Liver (tissue), 9 donors: ENCODE data around the gene ADAMTS15. TPM values are rescaled to one million over a fixed set of nuclear protein-coding genes. Genes with fewer than 3 reads are reported as not detected.

Experiments
- DNase-seq: peaks from one replicate; pipeline ENCODE4 v3.0.0-alpha.2; 2017; ENCODE audit warnings: low spot score
- H3K27ac ChIP-seq, 2 donors: one replicate each; pipeline ENCODE4 v1.7.0; 2013; ENCODE audit warnings: inconsistent platforms in 2 of 2, low read length in 2 of 2, control low read depth in 1 of 2, low read depth in 1 of 2, mild to moderate bottlenecking in 1 of 2
- H3K27me3 ChIP-seq, 4 donors: one replicate each; pipeline versions ENCODE4 v1.6.1 to v1.7.0; 2013; ENCODE audit warnings: low read length in 3 of 4, inconsistent platforms in 1 of 4, mild to moderate bottlenecking in 1 of 4, moderate library complexity in 1 of 4; ENCODE audit not compliant: control insufficient read depth in 4 of 4, insufficient read depth in 4 of 4
- H3K36me3 ChIP-seq, 4 donors: one replicate each; pipeline versions ENCODE4 v1.6.1 to v1.7.0; 2013; ENCODE audit warnings: low read length in 3 of 4, mild to moderate bottlenecking in 3 of 4, low read depth in 1 of 4, moderate library complexity in 1 of 4; ENCODE audit not compliant: control insufficient read depth in 4 of 4, insufficient read depth in 3 of 4
- H3K4me1 ChIP-seq, 4 donors: one replicate each; pipeline versions ENCODE4 v1.6.1 to v1.7.0; 2013; ENCODE audit warnings: low read length in 3 of 4, mild to moderate bottlenecking in 3 of 4, moderate library complexity in 1 of 4; ENCODE audit not compliant: control insufficient read depth in 4 of 4, insufficient read depth in 4 of 4
- H3K4me3 ChIP-seq, 3 donors: one replicate each; pipeline versions ENCODE4 v1.6.1 to v1.7.0; 2013; ENCODE audit warnings: low read length in 3 of 3, control low read depth in 1 of 3, low read depth in 1 of 3, mild to moderate bottlenecking in 1 of 3
- H3K9ac ChIP-seq, 2 donors: one replicate each; pipeline ENCODE4 v1.7.0; 2013; ENCODE audit warnings: low read length in 2 of 2, mild to moderate bottlenecking in 2 of 2, moderate library complexity in 2 of 2, control low read depth in 1 of 2, low read depth in 1 of 2
- H3K9me3 ChIP-seq, 4 donors: one replicate each; pipeline versions ENCODE4 v1.6.1 to v1.7.0; 2013; ENCODE audit warnings: low read length in 3 of 4; ENCODE audit not compliant: control insufficient read depth in 4 of 4
- EGR1 ChIP-seq, 2 donors: IDR thresholded peaks; 2 replicates each; pipeline ENCODE4 v1.6.1; 2016 to 2018; ENCODE audit warnings: antibody characterized with exemption in 2 of 2, low read depth in 2 of 2
- FOXA1 ChIP-seq: IDR thresholded peaks from 2 replicates; pipeline ENCODE4 v1.6.1; 2016; ENCODE audit warnings: antibody characterized with exemption
- GABPA ChIP-seq, 2 donors: IDR thresholded peaks in 1 of 2; conservative IDR thresholded peaks in 1 of 2; 2 replicates each; pipeline ENCODE4 v1.6.1; 2016; ENCODE audit warnings: antibody characterized with exemption in 2 of 2, mild to moderate bottlenecking in 1 of 2, moderate library complexity in 1 of 2
- HNF4A ChIP-seq, 2 donors: conservative IDR thresholded peaks; 2 replicates each; pipeline ENCODE4 v1.6.1; 2016; ENCODE audit warnings: antibody characterized with exemption in 2 of 2, mild to moderate bottlenecking in 2 of 2
- JUND ChIP-seq, 2 donors: IDR thresholded peaks; 2 replicates each; pipeline ENCODE4 v1.6.1; 2016; ENCODE audit warnings: antibody characterized with exemption in 2 of 2
- NR2F2 ChIP-seq: IDR thresholded peaks from 2 replicates; pipeline ENCODE4 v1.6.1; 2016; ENCODE audit warnings: antibody characterized with exemption
- RAD21 ChIP-seq, 2 donors: IDR thresholded peaks; 2 replicates each; pipeline ENCODE4 v1.6.1; 2016; ENCODE audit warnings: antibody characterized with exemption in 2 of 2, mild to moderate bottlenecking in 2 of 2
- RXRA ChIP-seq, 2 donors: IDR thresholded peaks; 2 replicates each; pipeline ENCODE4 v1.6.1; 2017 to 2018; ENCODE audit warnings: antibody characterized with exemption in 2 of 2, mild to moderate bottlenecking in 1 of 2
- SP1 ChIP-seq: IDR thresholded peaks from 2 replicates; pipeline ENCODE4 v1.6.1; 2018; ENCODE audit warnings: antibody characterized with exemption, mild to moderate bottlenecking
- TAF1 ChIP-seq: conservative IDR thresholded peaks from 2 replicates; pipeline ENCODE4 v1.6.1; 2016; ENCODE audit warnings: antibody characterized with exemption, mild to moderate bottlenecking
- YY1 ChIP-seq: IDR thresholded peaks from 2 replicates; pipeline ENCODE4 v1.6.1; 2016; ENCODE audit warnings: antibody characterized with exemption, mild to moderate bottlenecking
- WGBS: extraction: QIAGEN DNeasy Blood & Tissue Kit; methylation state at CpG from one replicate; pipeline ENCODE4 v1.1.7; 2013; 5-methylcytosine and 5-hydroxymethylcytosine counted together
- polyA plus RNA-seq, 2 donors: library from polyadenylated mRNA; stranded (reverse) in 1 of 2; unstranded in 1 of 2; fragments of 200-250 nt in 1 of 2; fragments of >200 nt in 1 of 2; fragmentation: Nextera tagmentation in 1 of 2; extraction: Ambion mirVana in 1 of 2; gene quantifications; one replicate each; pipeline versions ENCODE4 v1.2.1 to v1.2.3, GENCODE V29; 2013 to 2015
- total RNA-seq, 2 donors: library from RNA; depleted of rRNA; stranded (reverse); fragments of >200 nt; gene quantifications; one replicate each; pipeline ENCODE4 v1.2.3, GENCODE V29; 2014
- TF ChIP-seq, protein P1 (sequence below): IDR thresholded peaks from 2 replicates; pipeline ENCODE4 v1.6.1; 2016; ENCODE audit warnings: antibody characterized with exemption, mild to moderate bottlenecking
- TF ChIP-seq, protein P2 (sequence below): IDR thresholded peaks from 2 replicates; pipeline ENCODE4 v1.6.1; 2016; ENCODE audit warnings: antibody characterized with exemption
- TF ChIP-seq, protein P3 (sequence below): fragments of 150-350 bp; IDR thresholded peaks from 2 replicates; pipeline ENCODE4 v1.5.1; 2017; ENCODE audit warnings: improper control_type of control experiment, low read depth, low read length; ENCODE audit not compliant: missing input control
- TF ChIP-seq, protein P4 (sequence below): IDR thresholded peaks from 2 replicates; pipeline ENCODE4 v1.6.1; 2016; ENCODE audit warnings: antibody characterized with exemption
- TF ChIP-seq, protein P5 (sequence below): IDR thresholded peaks from 2 replicates; pipeline ENCODE4 v1.6.1; 2016; ENCODE audit warnings: antibody characterized with exemption
- donor health status: healthy.
- donor health status: healthy.
- donor health status: healthy.
- donor health status: healthy.
- donor health status: healthy.

Gene ADAMTS15
- total and polyA plus RNA-seq, 4 donors, result 0.06 to 1.3 (median 0.77) TPM

DNA sequence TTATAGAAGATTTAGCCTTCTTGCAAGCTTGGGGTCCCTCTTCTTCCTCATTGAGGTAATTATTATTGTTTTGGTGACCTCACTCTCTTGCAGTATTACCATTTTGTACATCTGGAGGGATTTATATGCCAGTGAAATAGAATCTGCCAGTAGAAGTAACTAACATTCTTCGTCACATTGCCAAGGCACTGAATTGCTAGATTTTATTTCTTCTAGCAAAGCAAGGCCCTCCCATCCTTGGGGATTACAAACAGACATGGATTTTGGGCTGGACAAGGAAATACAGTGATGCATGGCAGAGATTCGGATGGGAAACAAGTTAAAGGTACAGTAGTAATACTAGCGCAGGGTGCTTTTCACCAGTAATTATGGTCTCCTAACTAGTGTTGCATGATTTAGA lies 7.8 kb downstream of the ADAMTS15 start:
- 91% methylated on average over 3 of the region's 3 CpGs for WGBS
- H3K36me3 ChIP-seq, result no peaks in the 10 kb centered on the region
- DNase-seq, result no peak
- peaks cover 0 to 8% (median 0%) of the 10 kb centered on the region in 4 donors for H3K27me3 ChIP-seq
- H3K9me3 ChIP-seq, result no peaks in the 10 kb centered on the region
- no peak overlapping the region for H3K4me3 ChIP-seq
- TF ChIP-seq, protein P1, sequence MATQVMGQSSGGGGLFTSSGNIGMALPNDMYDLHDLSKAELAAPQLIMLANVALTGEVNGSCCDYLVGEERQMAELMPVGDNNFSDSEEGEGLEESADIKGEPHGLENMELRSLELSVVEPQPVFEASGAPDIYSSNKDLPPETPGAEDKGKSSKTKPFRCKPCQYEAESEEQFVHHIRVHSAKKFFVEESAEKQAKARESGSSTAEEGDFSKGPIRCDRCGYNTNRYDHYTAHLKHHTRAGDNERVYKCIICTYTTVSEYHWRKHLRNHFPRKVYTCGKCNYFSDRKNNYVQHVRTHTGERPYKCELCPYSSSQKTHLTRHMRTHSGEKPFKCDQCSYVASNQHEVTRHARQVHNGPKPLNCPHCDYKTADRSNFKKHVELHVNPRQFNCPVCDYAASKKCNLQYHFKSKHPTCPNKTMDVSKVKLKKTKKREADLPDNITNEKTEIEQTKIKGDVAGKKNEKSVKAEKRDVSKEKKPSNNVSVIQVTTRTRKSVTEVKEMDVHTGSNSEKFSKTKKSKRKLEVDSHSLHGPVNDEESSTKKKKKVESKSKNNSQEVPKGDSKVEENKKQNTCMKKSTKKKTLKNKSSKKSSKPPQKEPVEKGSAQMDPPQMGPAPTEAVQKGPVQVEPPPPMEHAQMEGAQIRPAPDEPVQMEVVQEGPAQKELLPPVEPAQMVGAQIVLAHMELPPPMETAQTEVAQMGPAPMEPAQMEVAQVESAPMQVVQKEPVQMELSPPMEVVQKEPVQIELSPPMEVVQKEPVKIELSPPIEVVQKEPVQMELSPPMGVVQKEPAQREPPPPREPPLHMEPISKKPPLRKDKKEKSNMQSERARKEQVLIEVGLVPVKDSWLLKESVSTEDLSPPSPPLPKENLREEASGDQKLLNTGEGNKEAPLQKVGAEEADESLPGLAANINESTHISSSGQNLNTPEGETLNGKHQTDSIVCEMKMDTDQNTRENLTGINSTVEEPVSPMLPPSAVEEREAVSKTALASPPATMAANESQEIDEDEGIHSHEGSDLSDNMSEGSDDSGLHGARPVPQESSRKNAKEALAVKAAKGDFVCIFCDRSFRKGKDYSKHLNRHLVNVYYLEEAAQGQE, result no peak
- TF ChIP-seq RXRA (IDR thresholded peaks at IDR 0.05) (no peak), YY1 (no peak), HNF4A (conservative IDR thresholded peaks at IDR 0.05) (no peak), EGR1 (IDR thresholded peaks at IDR 0.05; ENCODE audit: low read depth in 2 of 2) (no peak), FOXA1 (no peak), GABPA (IDR thresholded peaks at IDR 0.05 in 1 of 2, conservative IDR thresholded peaks at IDR 0.05 in 1 of 2) (no peak), SP1 (no peak), JUND (IDR thresholded peaks at IDR 0.05) (no peak), TAF1 (no peak), RAD21 (IDR thresholded peaks at IDR 0.05) (no peak), NR2F2 (no peak)
- TF ChIP-seq, protein P2, sequence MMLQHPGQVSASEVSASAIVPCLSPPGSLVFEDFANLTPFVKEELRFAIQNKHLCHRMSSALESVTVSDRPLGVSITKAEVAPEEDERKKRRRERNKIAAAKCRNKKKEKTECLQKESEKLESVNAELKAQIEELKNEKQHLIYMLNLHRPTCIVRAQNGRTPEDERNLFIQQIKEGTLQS, result no peak
- TF ChIP-seq, protein P3, sequence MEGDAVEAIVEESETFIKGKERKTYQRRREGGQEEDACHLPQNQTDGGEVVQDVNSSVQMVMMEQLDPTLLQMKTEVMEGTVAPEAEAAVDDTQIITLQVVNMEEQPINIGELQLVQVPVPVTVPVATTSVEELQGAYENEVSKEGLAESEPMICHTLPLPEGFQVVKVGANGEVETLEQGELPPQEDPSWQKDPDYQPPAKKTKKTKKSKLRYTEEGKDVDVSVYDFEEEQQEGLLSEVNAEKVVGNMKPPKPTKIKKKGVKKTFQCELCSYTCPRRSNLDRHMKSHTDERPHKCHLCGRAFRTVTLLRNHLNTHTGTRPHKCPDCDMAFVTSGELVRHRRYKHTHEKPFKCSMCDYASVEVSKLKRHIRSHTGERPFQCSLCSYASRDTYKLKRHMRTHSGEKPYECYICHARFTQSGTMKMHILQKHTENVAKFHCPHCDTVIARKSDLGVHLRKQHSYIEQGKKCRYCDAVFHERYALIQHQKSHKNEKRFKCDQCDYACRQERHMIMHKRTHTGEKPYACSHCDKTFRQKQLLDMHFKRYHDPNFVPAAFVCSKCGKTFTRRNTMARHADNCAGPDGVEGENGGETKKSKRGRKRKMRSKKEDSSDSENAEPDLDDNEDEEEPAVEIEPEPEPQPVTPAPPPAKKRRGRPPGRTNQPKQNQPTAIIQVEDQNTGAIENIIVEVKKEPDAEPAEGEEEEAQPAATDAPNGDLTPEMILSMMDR, result no peak
- TF ChIP-seq, protein P4, sequence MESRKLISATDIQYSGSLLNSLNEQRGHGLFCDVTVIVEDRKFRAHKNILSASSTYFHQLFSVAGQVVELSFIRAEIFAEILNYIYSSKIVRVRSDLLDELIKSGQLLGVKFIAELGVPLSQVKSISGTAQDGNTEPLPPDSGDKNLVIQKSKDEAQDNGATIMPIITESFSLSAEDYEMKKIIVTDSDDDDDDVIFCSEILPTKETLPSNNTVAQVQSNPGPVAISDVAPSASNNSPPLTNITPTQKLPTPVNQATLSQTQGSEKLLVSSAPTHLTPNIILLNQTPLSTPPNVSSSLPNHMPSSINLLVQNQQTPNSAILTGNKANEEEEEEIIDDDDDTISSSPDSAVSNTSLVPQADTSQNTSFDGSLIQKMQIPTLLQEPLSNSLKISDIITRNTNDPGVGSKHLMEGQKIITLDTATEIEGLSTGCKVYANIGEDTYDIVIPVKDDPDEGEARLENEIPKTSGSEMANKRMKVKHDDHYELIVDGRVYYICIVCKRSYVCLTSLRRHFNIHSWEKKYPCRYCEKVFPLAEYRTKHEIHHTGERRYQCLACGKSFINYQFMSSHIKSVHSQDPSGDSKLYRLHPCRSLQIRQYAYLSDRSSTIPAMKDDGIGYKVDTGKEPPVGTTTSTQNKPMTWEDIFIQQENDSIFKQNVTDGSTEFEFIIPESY, result no peak
- TF ChIP-seq, protein P5, sequence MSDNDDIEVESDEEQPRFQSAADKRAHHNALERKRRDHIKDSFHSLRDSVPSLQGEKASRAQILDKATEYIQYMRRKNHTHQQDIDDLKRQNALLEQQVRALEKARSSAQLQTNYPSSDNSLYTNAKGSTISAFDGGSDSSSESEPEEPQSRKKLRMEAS, result no peak
- H3K4me1 ChIP-seq, result no peaks in the 10 kb centered on the region
- no peak overlapping the region for H3K9ac ChIP-seq
- no peak overlapping the region for H3K27ac ChIP-seq
